Bone marrow (tissue), 2 donors: ENCODE data around the gene CHST15.
A peak's percentile ranks its signal among the peaks of the same experiment; 100 is the strongest.
"Not testable (repeated sequence)": the region's sequence is repeated elsewhere in the genome, so short reads cannot be mapped to it uniquely, and the experiment has no call there.

Source experiments
- DNase-seq, 2 donors: peaks; one replicate each; lab custom pipeline; 2025; lab: John Stamatoyannopoulos, UW

The CHST15 gene

GRCh38 chr10:124044143-124044862 lies 49.1 kb downstream of the CHST15 start:
- DNase-seq = no peak

GRCh38 chr10:124043310-124044142 lies 49.9 kb downstream of the CHST15 start:
- no peak for DNase-seq

- DNase-seq = no peak
Observed at GRCh38 chr10:124042656-124043309, 50.6 kb downstream of the CHST15 start.

DNA sequence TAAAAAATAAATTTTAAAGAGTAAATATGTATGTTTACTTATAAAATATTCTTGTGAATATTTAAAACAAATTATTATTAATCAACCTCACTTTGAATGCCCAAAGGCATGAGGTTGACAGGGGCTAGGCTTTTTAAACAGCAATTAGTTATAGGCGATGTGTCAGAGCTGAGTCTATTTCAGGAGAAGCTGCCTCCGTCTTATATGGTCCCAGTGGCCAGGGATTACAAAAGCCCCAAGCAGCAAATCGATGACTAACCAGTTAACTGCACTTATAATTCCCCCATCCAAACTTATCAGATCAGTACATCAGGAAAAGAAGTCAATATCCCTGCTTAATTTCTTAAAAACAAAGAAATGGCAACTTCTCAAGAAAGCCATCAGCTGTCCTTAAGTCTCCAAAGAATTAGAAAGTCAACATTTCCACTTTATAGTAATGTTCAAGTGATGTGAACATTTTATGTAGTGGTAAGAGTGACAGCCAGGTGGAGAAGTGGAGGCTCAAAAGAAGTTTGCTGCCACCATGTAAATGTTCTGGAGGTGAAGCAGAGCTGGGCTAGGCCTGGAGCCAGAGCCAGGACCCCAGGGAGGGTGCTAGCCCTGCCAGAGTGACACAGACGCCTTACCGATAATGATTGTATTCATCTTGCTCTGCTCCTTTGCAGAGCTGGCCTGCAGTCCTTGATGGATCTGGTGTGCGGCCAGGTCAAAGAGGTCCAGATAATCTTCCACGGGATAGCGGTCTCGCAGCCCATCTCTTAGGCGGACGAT lies 51.5 kb downstream of the CHST15 start:
- no peak for DNase-seq

DNA sequence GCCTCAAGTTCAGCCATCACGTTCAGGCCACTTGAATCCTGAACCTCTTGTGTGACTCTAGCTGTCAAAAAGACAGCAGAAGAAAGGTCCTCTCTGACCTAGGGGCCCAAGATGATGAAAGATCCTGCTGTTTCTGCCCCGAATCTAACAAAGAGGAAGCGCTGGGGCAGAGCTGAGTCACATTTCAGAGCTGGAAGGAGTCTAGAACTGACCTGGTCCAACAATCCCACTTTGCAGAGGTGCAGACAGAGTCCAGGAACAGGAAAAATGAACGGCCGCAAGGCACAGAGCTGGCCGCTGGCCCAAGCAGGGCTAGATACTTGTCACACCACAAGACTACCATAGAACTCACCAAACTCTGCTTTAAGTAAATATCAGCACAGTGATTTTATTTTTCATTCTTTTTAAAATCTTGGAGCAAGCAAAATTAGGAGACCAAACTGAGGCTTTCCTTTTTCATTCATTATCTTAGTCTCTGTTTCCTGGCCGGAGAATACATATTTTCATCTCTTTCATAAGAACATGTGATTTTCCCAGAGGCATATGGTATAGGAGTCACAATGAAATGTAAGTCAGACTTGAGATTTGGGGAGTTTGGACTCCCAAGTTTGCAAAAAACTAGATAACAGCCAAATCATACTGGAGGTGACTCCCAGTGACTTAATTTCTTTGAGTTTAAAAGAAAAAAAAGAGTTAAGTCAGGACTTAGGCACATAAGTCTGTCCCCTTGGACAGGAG lies 52.8 kb downstream of the CHST15 start:
- DNase-seq = peak; percentile 11 to 32

GRCh38 chr10:124039483-124040013 lies 53.9 kb downstream of the CHST15 start:
- no peak for DNase-seq

GRCh38 chr10:124037784-124038183 lies 55.6 kb downstream of the CHST15 start:
- no peak for DNase-seq

DNA sequence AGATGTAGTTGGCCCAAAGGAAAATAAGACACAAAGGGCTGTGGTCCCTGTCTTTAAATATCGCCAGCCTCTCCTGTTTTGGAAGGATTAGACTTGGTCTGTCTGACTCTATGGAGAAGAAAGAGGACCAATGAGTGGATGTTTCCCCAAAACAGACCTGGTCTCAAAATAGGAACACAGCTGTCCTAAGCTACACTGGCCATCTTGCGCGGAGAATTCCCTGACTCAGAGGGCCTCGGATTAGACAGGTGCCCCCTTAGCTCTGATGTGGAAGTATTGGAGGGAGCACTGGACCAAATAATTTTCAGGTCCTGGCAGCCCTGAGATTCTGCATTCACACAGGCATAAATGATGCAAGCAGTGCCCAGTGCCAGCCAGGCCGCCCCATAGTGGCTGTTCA lies 56.1 kb downstream of the CHST15 start:
- DNase-seq = no peak

- no peak for DNase-seq
Observed at GRCh38 chr10:124036746-124037145, 56.7 kb downstream of the CHST15 start.

DNA sequence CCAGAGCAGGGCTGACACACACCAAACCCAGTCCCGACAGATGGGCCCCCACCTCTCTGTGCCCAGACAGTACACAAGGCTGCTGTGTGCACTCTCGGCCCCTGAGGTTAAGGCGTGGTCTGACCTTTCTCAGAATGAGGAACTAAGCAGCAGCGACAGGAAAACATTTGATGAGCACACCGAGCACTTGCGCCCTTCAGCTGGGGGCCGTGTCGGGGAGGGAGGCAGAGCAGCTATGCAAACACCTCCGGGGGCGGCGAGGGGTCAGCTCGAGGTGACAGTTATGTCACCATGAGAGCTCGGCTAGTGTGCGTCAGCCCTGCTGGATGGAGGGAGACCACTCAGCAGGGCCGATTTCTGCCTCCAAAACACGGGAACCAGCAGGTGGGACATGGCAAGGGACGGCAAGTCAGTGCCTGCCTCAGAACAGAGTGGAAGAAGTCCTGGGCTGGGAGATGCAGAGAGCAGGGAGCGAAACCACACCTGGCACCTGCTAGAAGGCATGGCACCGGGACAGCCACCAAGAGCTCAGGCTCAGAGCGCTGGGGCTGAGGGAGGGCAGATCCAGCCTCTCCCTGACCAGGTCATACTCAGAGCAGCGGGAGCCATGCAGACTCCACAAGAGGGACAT lies 57.4 kb downstream of the CHST15 start:
- DNase-seq = peak; percentile 33 to 85

DNA sequence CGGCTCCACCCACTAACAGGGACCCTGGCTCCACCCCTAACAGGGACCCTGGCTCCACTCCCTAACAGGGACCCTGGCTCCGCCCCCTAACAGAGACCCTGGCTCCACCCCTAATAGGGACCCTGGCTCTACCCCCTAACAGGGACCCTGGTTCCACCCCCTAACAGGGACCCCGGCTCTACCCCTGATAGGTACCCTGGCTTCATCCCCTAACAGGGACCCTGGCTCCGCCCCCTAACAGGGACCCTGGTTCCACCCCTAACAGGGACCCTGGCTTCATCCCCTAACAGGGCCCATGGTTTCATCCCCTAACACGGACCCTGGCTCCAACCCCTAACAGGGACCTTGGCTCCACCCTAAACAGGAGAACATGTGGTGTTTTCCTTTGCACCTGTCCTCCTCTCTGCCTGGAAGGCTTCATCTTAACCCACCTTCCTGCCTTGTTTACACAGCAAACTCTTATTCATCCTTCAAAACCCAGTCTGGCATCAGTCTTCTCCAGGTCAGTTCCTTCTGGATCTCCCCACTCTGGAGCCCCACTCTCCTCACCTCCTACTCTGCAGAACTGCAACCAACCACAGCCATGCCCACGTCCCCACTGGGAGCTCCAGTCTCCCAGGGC lies 58.0 kb downstream of the CHST15 start:
- DNase-seq = no peak

- not testable (repeated sequence) for DNase-seq
Observed at GRCh38 chr10:124034576-124035305, 58.7 kb downstream of the CHST15 start.

DNA sequence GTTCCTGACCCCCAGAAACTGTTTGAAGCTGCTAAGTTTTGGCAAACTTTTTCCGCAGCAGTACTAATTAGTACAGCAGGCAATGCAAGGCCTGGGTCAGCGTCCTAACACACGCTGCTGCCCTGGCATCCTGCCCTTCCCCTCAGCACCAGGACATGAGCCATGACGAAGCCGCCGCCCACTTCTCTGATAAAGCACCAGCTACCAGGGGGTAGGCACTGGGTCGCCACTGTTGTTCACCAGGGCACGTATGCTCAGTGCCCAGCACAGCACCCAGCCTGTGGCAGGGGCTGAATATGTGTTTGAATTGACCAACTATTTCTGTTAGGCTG lies 59.5 kb downstream of the CHST15 start:
- DNase-seq = no peak

GRCh38 chr10:124032971-124033886 lies 60.2 kb downstream of the CHST15 start:
- DNase-seq = peak; percentile 2 to 21

DNA sequence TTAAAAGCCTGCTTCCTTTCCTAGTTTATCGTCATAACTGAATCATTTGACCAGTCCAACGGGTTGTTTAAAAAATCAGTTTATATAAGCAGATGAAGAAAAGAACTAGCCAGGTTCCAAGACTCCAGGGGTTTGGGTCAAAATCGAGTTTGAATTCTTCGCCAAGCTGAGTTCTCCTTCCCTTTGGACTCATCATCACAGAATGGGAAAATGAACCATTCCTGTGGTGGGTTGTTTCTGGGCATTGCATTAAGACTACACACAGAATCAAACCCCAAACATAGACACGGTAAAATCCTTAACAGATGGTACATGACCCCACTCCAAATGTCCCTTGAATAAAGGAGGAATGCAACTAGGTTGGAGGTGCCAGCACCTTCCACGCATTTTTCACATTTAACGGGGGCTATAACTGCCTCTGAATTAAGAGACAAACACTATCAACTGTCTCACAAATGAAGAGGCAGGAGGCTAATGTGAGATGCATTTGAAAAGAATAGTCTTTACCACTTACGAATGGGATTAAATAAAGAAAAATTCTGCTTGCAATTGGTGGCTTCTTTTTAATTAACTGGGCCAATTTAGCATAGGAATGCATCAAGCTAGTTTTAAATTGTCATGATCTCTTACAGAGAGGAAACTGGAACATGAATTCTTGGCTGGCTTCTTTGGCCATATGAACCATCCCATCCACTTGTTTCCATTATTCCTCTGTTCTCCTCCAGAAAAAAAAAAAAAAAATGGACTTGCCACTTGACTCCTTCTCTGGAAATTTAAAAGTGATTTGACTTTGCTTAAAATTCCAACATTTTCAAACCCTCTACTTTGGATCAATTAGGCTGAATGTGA lies 61.1 kb downstream of the CHST15 start:
- no peak for DNase-seq

DNA sequence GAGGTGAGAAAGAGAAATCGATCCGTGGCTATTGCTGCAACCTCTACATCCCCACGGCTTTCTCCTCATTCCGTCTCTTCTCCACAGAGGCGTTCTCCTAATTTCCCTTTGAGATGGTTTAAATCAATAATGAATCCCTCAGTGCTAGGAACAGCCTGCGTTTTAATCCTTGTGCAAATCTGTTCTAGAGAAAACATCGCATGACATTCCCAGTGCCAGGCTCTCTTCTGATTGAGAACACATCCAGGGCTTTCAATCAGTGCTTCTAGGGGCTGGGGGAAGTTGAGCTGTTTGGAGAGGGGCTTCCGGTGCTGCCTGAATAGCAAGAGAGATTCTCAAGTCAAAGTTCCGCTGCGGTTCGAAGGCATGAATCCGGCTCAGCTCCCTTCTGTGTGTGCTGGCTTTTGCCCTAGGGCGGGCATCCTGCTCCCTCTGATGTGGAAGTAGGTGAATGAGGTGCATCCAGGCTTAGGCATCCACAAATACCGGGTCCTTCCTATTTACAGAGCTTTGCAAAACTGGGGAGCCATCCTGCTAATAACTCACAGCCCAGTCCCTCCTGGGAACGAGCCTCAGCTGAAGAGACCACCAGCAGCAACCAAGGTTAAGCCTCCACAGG lies 62.8 kb downstream of the CHST15 start:
- DNase-seq = no peak

DNA sequence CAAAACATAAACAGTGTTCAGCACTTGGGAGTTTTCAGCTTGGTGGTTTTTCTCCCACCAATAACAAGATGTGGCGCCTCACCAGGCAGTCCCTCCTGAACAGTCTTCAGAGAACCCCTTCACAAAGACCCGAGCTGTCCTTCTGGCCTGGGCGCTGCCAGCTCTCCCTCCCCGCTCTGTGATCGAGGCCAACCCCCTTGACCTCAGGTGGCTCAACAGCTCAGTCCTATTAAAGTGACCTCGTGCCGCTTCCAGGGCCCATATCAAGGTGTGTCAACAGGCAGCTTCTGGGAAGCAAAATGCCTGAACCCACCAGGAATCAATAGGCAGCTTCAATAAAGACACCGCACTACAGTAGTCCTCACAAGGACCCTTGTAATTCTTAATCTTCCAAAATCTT lies 63.3 kb downstream of the CHST15 start:
- DNase-seq = no peak
